Urinary bladder (tissue), 4 donors: ENCODE results near the gene CCDC51. TPM values are rescaled to one million over a fixed set of nuclear protein-coding genes. Genes with fewer than 3 reads are reported as not detected.
A peak's percentile ranks its signal among the peaks of the same experiment; 100 is the strongest.

ENCODE experiments used
- DNase-seq: peaks from one replicate; pipeline ENCODE4 v3.0.0-alpha.2; 2015; ENCODE audit errors: extremely low spot score
- H3K27ac ChIP-seq: one replicate; pipeline ENCODE4 v1.5.1; 2013; ENCODE audit warnings: low read depth, mild to moderate bottlenecking, moderate library complexity
- H3K36me3 ChIP-seq: one replicate; pipeline ENCODE4 v1.6.1; 2013; ENCODE audit warnings: mild to moderate bottlenecking, moderate library complexity; ENCODE audit not compliant: insufficient read depth
- H3K4me1 ChIP-seq: one replicate; pipeline ENCODE4 v1.6.1; 2013; ENCODE audit warnings: mild to moderate bottlenecking, moderate library complexity; ENCODE audit not compliant: insufficient read depth
- H3K4me3 ChIP-seq: one replicate; pipeline ENCODE4 v1.5.1; 2013; ENCODE audit warnings: low read depth, low read length
- WGBS: extraction: QIAGEN DNeasy Blood & Tissue Kit; methylation state at CpG from one replicate; pipeline ENCODE4 v1.1.7; 2013; 5-methylcytosine and 5-hydroxymethylcytosine counted together
- polyA plus RNA-seq: library from polyadenylated mRNA; stranded (reverse); fragments of 200-250 nt; gene quantifications from one replicate; pipeline ENCODE4 v1.2.3, GENCODE V29; 2013
- total RNA-seq: library from RNA; depleted of rRNA; stranded (reverse); fragments of >200 nt; gene quantifications from one replicate; pipeline ENCODE4 v1.2.3, GENCODE V29; 2014
- donor health status: healthy with polysubstance abuse.
- donor health status: healthy.

Gene CCDC51
- total and polyA plus RNA-seq, 2 donors: 6.0 to 17.6 TPM

- no peaks in the 10 kb centered on the region for H3K36me3 ChIP-seq
- no peak overlapping the region for H3K4me3 ChIP-seq
- no peaks in the 10 kb centered on the region for H3K4me1 ChIP-seq
- WGBS: 84% methylated on average over 4 of the region's 4 CpGs
- DNase-seq: no peak
- no peak overlapping the region for H3K27ac ChIP-seq
Measured at GRCh38 chr3:48435223-48435595, 4.7 kb downstream of the CCDC51 start.

- WGBS: 71% methylated on average over 15 of the region's 15 CpGs
- Histone ChIP-seq H3K36me3 (no peaks in the 10 kb centered on the region), H3K4me1 (no peaks in the 10 kb centered on the region), H3K27ac (no peak overlapping the region), H3K4me3 (no peak overlapping the region)
- no peak for DNase-seq
Measured at GRCh38 chr3:48434591-48435222, 5.2 kb downstream of the CCDC51 start.

GRCh38 chr3:48433472-48434118 lies 6.3 kb downstream of the CCDC51 start:
- peak overlapping the region; percentile 49 for H3K27ac ChIP-seq
- H3K4me3 ChIP-seq: no peak overlapping the region
- no peaks in the 10 kb centered on the region for H3K4me1 ChIP-seq
- DNase-seq: no peak
- no peaks in the 10 kb centered on the region for H3K36me3 ChIP-seq
- WGBS: 77% methylated on average over 12 of the region's 12 CpGs

GRCh38 chr3:48432411-48433371 lies 7.2 kb downstream of the CCDC51 start:
- H3K4me1 ChIP-seq: no peaks in the 10 kb centered on the region
- WGBS: 71% methylated on average over 16 of the region's 16 CpGs
- peak overlapping the region; percentile 49 for H3K27ac ChIP-seq
- DNase-seq: no peak
- no peaks in the 10 kb centered on the region for H3K36me3 ChIP-seq
- no peak overlapping the region for H3K4me3 ChIP-seq

GRCh38 chr3:48431224-48432029 lies 8.5 kb downstream of the CCDC51 start:
- Histone ChIP-seq H3K4me3 (no peak overlapping the region), H3K27ac (peak overlapping the region; percentile 41), H3K4me1 (no peaks in the 10 kb centered on the region), H3K36me3 (no peaks in the 10 kb centered on the region)
- 91% methylated on average over 8 of the region's 8 CpGs for WGBS
- no peak for DNase-seq

GRCh38 chr3:48430708-48431101 lies 9.2 kb downstream of the CCDC51 start:
- no peak overlapping the region for H3K4me3 ChIP-seq
- WGBS: 68% methylated on average over 1 of the region's 1 CpG
- no peak for DNase-seq
- H3K27ac ChIP-seq: peak overlapping the region; percentile 77
- H3K4me1 ChIP-seq: no peaks in the 10 kb centered on the region
- no peaks in the 10 kb centered on the region for H3K36me3 ChIP-seq

DNA sequence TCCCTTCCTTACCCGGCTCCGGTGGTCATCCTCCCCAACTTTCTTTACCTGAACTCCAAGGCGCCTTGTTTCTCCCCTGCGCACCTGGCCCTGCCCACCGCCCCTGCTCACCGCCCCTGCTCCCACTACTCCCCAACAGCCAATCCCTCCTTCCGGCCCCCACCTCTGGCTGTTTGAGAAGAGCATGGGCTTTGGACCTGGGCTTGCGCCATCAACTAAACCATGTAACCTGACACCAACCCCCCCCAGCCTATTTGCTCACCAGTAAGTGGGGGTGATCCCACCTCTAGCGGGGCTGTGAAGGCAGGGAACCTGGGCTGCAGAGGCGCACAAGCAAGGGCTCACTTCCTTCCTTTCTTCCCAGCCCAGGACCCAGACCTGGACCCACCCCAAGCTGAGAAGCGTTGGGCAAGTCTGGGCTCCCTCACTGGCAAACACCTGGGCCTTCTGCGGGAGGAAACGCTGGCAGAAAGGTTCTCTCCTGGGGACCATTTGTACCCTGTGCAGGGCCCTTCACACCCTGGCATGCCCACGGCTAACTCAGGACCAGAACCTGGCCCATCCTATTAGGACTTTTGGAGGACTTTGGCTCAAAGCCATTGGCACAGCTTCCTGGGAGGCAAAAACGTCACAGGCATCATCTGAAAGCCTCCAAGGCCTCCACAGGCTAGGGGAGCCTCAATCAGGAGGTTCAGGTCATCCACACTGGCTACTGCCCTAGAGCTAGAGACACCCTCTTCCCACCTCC lies 9.8 kb downstream of the CCDC51 start, which contains the start of gene PLXNB1:
Gene PLXNB1 (minus strand): TSS at position 127 of the 748 bp plus-strand sequence. CDS start 5,475 bp downstream, outside the sequence.
- WGBS: 13% methylated on average over 15 of the region's 15 CpGs
- DNase-seq: peak; percentile 59

DNA sequence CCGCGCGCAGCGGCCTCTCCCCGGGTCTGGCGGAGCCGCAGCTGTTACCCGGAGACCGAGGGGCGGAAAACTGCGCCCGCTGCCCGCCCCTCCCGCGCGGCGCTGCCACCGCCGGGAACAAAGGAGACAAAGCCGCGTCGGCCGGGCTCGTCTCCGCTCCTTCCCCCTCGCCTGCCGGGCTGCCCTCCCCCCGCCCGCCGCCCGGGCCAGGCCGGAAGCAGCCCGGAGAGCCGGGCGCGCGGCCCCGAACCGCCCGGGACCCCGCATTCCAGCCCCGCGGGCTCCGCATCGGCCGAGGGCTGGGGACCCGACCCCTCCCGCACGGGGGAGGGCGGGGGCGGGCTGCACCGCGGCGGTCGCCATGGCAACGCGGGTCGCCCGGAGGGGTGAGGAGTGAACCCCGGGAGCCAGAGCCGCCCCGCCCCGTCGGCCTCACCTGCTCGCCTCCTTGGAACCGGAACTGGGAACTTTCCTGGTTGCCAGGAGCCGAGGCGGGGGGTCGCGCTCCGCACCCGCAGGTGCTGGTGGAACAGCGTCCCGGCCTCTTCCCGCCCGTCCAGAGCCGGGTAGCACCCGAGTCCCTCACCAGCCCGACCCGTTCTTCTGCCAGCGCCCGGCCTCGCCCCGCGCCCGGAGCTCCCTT lies 10.5 kb downstream of the CCDC51 start:
- Histone ChIP-seq H3K36me3 (no peaks in the 10 kb centered on the region), H3K4me3 (peak overlapping the region; percentile 78), H3K27ac (peak overlapping the region; percentile 88), H3K4me1 (no peaks in the 10 kb centered on the region)
- no peak for DNase-seq
- WGBS: under 1% methylated on average over 86 of the region's 86 CpGs

More for the DNA sequence above, 9.8 kb downstream of the CCDC51 start, which contains the start of gene PLXNB1:
- no peaks in the 10 kb centered on the region for H3K4me1 ChIP-seq
- H3K4me3 ChIP-seq: peak within 1 kb of the TSS; percentile 78
- no peaks in the 10 kb centered on the region for H3K36me3 ChIP-seq
- H3K27ac ChIP-seq: peak within 1 kb of the TSS; percentile 88

GRCh38 chr3:48428572-48429316 lies 11.2 kb downstream of the CCDC51 start:
- H3K27ac ChIP-seq: peak overlapping the region; percentile 88
- no peak for DNase-seq
- H3K36me3 ChIP-seq: no peaks in the 10 kb centered on the region
- WGBS: 3% methylated on average over 60 of the region's 60 CpGs
- H3K4me3 ChIP-seq: peak overlapping the region; percentile 78
- no peaks in the 10 kb centered on the region for H3K4me1 ChIP-seq

DNA sequence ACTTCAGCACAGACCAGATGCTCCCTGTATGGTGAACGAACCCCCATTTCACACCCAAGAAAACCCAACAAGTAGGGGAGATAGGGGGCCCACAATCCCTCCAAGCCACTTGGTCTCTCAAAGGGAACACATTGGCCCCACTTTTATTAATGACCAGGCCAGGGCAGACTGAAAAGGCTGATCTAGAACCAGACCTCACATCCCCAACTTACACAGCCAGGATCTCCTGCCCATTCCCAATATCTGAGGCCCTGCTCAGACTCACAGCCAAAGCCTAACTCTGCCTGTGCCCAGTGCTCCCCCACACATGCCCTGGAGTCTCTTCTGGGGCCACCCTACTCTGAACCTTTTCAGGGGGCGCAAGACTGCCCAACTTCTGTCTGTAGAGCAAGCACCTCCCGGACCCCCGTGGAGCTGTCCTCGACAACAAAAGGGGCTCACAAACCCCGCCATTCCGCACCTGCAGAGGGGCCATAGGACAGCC lies 11.8 kb downstream of the CCDC51 start:
- DNase-seq: no peak
- WGBS: 58% methylated on average over 7 of the region's 7 CpGs
- Histone ChIP-seq H3K27ac (no peak overlapping the region), H3K4me1 (no peaks in the 10 kb centered on the region), H3K4me3 (peak overlapping the region; percentile 78), H3K36me3 (no peaks in the 10 kb centered on the region)

DNA sequence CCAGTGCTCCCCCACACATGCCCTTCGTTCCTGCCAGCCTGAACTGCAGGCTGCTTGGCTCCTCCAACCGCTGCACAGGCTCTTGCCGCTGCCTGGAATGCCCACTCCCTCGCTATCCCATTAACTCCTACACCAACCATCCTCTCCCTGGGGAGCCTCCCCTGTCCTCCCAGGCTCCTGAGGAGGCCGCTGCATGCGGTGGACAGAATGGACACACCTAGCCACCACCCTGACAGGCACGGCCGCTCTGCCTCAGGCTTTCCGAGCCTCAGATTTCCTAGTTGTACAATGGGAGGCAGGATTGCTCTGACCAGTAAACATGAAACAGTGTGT lies 12.3 kb downstream of the CCDC51 start:
- no peak overlapping the region for H3K27ac ChIP-seq
- H3K4me3 ChIP-seq: no peak overlapping the region
- no peak for DNase-seq
- H3K36me3 ChIP-seq: no peaks in the 10 kb centered on the region
- whole genome bisulfite sequencing: 71% methylated on average over 9 of the region's 9 CpGs
- H3K4me1 ChIP-seq: no peaks in the 10 kb centered on the region
